ENCODE measurements around the gene SLC25A6.
"Not testable (repeated sequence)": the region's sequence is repeated elsewhere in the genome, so short reads cannot be mapped to it uniquely, and the experiment has no call there.

SLC25A6 gene

DNA sequence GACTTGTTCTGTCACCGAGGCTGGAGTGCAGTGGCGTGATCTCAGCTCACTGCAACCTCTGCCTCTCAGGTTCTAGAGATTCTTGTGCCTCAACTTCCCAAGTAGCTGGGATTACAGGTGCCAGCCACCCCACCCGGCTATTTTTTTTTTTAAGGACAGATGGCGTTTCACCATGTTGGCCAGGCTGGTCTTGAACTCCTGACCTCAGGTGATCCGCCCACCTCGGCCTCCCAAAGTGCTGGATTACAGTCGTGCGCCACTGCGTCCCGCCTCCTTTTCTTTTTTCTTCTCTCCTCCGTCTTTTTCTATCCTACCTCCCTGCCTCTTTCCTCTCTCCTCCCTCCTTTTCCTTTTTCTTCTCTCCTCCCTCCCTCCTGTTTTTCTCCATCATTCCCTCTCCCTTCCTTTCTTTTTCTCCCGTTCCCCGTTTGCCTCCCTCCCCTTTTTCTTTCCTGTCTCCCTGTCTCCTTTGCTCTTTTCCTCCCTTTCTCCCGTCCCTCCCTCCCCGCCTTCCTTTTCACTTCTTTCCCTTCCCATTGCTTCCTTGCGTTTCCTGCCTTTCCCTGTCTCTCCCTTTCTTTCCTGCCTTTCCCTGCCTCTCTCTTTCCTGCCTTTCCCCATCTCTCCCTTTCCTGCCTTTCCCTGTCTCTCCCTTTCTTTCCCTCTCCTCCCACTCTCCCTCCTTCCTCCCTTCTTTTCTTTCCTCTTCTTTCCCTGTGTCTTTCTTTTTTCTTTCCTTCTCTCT, 2.1 kb upstream of the SLC25A6 start:
- DNase-seq = peak in 5 of 10 donors; percentile 1 to 46 (median 14)
- intact Hi-C loops (cut with DNase I) = loop anchor here (5.0 kb wide), 1 partner anchor 198 kb away; the partner anchor contains the start of gene AKAP17A

DNA sequence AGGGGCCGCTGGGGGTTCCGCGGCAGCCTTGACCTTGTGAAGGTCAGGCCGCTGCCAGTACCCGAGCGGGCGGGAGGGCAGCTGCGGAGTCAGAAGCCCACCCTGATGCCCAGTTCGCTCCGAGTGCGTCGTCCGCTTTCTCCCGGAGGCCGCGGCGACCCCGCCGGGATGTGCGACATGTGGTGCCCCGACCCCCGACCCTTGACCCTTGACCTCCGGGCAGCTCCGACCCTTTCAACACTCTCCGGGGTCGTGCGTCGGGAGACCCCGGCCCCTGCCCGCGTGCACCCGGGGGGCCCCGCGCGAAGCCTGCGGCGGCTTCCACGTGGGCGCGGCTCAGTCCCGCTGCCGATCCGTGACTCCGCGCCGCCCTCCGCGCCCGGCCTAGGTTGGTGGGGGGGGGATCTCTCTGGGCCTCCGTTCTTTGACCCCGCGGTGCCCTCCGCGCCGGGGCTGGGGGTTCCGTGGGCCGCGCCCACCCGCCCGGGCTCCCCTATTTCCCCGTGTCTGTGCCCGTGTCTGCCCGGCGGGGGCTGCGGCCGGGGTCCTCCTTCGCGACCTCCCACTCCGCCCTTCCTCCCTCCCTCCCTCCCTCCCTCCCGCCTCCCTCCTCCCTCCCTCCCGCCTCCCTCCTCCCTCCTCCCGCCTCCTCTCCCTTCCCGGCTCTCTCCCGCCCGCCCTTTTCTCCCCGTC, 609 bp upstream of the SLC25A6 start:
- intact Hi-C loops (cut with DNase I) = loop anchor here (1.0 to 5.0 kb wide), 2 partner anchors 61 to 200 kb away; partner anchors contain the start of gene AKAP17A
- DNase-seq = peak in 7 of 10 donors; percentile 50 to 73 (median 59)

- peak in 3 of 10 donors; percentile 5 to 96 (median 82) for DNase-seq
- intact Hi-C loops (cut with DNase I) = loop anchor here (5.0 kb wide), 1 partner anchor 201 kb away; the partner anchor contains the start of gene AKAP17A
These were observed 575 bp downstream of the SLC25A6 start for GRCh38 chrX:1391370-1391706.

DNA sequence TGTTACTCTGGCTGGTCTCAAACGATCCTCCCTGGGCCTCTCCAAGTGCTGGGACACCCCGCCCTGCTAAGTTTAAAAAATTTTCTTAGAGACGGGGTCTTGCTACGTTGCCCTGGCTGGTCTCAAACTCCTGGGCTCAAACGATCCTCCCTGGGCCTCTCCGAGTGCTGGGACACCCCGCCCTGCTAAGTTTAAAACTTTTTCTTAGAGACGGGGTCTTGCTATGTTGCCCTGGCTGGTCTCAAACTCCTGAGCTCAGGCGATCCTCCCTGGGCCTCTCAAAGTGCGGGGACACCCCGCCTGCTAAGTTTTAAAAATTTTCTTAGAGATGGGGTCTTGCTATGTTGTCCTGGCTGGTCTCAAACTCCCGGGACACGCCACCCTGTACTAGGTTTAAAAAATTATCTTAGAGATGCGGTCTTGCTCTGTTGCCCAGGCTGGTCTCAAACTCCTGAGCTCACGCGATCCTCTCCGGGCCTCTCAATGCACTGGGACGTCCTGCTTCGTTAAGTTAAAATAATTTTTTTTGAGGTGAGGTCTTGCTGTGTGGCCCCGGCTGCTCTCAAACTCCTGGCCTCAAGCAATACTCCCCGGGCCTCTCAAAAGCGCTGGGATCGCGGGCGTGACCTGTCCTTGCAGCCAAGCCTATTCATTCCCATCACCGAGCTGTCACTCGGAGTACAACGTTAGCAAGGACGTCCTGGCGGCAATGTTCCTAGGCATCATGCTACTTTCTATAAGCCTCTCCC, 1.1 kb downstream of the SLC25A6 start:
- intact Hi-C loops (cut with DNase I) = loop anchor here (5.0 kb wide), 1 partner anchor 202 kb away; the partner anchor contains the start of gene AKAP17A
- DNase-seq = peak in 5 of 10 donors; percentile 14 to 77 (median 63)

GRCh38 chrX:1389993-1390285, 2.0 kb downstream of the SLC25A6 start:
- intact Hi-C loops (cut with DNase I) = loop anchor here (5.0 kb wide), 1 partner anchor 202 kb away; the partner anchor contains the start of gene AKAP17A
- peak in 2 of 10 donors; percentile 3 for DNase-seq

GRCh38 chrX:1389181-1389992, 2.5 kb downstream of the SLC25A6 start:
- intact Hi-C loops (cut with DNase I) = no loop called here
- DNase-seq = peak in 6 of 10 donors; percentile 3 to 77 (median 45)

DNA sequence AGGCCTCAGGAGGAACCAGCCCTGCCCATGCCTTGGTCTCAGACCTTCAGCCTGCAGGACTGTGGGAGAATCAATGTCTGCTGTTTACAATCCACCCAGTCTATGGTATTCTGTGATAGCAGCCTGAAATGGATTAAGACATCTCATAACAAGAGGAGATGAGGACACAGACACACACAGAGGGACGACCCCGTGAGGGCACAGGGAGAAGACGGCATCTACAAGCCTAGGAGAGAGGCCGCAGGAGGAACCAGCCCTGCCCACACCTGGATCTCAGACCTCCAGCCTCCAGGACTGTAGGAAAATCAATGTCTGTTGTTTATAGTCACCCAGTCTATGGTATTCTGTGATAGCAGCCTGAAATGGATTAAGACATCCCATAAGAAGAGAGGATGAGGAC, 3.3 kb downstream of the SLC25A6 start:
- peak in 1 of 10 donors; percentile 5 for DNase-seq
- intact Hi-C loops (cut with DNase I) = no loop called here

DNA sequence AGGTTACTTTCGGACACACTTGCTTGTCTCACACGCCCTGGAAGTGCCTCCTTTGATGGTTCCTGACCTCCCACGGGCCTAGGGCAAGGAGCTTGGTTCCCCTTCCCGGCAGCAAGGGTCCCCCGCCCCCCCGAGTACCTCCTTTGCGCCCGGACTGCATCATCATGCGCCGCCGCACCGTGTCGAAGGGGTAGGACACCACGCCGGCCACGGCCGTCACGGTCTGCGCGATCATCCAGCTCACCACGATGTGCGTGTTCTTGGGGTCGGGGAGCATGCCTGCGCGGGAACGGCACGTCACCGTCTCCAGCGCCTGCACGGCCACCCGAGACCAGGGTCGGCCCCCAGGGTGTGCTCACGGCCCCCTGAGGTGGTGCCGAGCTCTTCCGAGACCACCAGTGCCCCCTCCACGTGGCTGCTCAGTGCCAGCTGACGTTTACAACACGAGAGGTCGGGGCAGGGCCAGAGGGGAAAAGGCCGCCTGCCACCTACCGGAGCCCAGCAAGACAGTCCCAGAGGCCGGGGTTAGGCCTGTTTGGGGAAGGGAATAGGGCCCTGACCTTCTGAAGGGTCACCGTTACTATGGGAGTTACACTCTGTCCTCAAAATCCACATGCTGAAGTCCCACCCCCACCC, 4.7 kb downstream of the SLC25A6 start:
- peak in 5 of 10 donors; percentile 11 to 85 (median 59) for DNase-seq
- intact Hi-C loops (cut with DNase I) = no loop called here

DNA sequence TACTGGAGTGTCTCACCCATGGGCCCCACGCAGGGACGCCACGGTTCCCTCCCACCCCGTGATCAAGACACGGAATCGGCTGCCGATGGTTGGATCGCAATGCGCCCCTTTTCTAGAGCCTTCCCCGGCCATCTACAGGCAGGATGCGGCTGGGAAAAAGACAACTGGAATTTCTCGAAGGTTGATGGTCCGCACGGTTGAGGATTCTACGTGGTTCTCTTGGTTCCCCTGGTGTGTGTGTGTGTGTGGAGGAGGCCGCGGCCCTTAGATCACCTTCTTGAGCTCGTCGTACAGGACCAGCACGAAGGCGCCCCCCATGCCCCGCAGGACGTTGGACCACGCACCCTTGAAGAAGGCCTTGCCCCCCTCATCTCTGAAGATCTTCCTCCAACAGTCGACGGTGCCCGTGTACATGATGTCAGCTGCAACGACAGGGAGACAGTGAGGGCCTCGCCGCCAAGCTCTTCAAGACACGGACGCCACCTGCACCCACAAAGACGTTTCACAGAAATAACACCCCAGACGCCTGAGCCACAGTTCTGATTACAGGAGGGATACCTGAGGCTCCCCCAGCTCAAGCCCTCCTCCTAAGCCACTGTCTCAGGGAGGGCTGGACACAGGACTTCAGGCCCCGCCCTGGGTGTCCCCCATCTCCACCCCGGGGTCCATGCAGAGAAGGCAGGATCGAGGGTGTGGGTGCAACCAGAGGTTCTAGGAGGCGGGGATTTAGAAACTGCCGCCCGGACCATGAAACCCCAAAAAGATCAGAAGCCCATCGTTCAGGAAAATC, 5.4 kb downstream of the SLC25A6 start:
- intact Hi-C loops (cut with DNase I) = no loop called here
- peak in 5 of 10 donors; percentile 10 to 80 (median 45) for DNase-seq

DNA sequence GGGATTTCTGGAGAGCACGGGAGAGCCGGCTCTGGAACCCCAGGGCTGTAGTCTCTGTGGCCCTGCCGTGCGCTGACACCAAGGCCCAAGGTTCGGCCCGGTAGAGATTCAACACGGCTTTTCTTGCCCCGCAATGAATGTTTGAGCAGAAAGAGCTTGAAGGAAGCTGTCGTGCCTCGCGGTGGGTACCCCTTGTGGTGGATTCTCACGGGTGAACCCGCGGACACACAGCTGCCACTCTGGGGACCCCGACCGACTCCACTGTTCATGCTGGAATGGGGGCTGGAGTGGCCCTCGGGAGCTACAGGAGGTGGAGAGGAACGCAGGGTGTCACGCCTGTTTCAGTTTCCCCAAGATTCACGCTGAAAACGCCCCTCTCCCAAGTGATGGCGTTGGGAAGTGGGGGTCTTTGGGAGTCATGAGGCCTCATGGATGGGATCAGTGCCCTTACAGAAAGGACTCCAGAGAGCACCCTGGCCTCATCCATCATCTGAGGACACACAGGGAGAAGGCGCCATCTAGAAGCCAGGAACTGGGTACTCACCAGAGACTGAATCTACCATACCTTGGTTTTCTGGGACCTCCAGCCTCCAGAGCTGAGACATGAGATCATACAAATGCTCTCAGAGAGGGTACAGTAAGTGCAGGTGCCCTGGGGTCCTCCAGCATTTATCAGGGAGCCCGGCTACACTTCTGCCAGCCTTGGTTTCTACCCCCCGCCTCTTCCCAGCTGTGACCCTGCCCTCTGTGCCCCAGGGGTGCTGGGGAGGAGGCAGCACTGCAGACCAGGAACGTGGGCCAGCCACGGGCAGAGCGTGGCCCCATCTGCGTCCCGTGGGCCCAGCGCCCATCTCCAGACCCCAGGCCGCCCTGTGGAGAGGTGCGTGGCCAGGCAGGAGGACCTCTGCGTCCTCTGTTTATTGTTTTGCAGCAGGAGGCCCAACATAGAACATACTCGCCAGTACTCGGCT, 6.4 kb downstream of the SLC25A6 start:
- intact Hi-C loops (cut with DNase I) = no loop called here
- DNase-seq = peak in 5 of 10 donors; percentile 13 to 84 (median 59)

- DNase-seq = peak in 5 of 10 donors; percentile 14 to 85 (median 56)
- intact Hi-C loops (cut with DNase I) = no loop called here
These were observed 7.2 kb downstream of the SLC25A6 start for GRCh38 chrX:1384658-1385252.

DNA sequence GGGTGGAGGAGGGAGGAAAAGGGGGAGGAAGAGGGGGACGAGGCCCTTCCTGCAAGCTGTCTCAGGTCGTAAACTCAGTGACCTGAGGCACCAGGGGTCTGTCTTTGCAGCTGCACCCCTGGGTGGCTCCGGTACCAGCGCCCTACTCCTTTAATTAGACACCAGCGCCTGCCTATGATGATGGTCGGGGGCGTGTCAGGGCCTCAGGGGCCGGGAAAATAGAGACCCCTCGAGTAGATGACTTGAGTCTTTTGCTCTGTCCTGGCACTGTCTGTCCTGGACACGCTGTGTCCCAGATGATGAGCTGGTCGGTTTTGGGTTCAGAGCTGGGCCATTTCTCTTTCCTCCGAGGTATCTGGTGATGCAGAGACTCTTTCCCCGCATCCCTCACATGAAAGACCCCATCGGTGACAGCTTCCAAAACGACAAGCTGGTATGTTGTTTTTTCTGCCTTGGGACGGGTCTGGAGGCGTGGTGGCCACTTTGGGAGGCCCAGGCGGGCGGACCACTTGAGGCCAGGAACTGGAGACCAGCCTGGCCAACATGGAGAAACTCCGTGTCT, 11.2 kb downstream of the SLC25A6 start:
- intact Hi-C loops (cut with DNase I) = no loop called here
- peak in 5 of 10 donors; percentile 7 to 78 (median 68) for DNase-seq

- peak in 5 of 10 donors; percentile 2 to 72 (median 48) for DNase-seq
- intact Hi-C loops (cut with DNase I) = no loop called here
These were observed 13.6 kb downstream of the SLC25A6 start for GRCh38 chrX:1378306-1378759.

DNA sequence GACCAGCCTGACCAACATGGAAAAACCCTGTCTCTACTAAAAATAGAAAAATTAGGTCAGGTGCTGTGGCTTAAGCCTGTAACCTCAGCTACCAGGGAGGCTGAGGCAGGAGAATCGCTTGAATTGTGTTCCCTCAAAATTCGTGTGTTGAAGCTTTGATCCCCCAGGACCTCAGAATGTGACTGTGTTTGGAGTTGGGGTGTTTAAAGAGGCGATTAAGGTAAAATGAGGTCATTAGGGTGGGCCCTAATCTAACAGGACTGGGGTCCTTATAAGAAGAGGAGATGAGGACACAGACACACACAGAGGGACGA, 23.6 kb downstream of the SLC25A6 start:
- intact Hi-C loops (cut with DNase I) = no loop called here
- DNase-seq = peak in 2 of 10 donors; percentile 8 to 43

- intact Hi-C loops (cut with DNase I) = not testable (repeated sequence)
These were observed 25.6 kb downstream of the SLC25A6 start for GRCh38 chrX:1366363-1366762.

GRCh38 chrX:1361910-1362309, 30.0 kb downstream of the SLC25A6 start:
- intact Hi-C loops (cut with DNase I) = no loop called here

More at GRCh38 chrX:1366363-1366762, 25.6 kb downstream of the SLC25A6 start:
- peak in 2 of 10 donors; percentile 29 to 57 for DNase-seq

GRCh38 chrX:1361275-1361674, 30.6 kb downstream of the SLC25A6 start:
- peak in 4 of 10 donors; percentile 13 to 49 (median 30) for DNase-seq
- intact Hi-C loops (cut with DNase I) = no loop called here

More at GRCh38 chrX:1361910-1362309, 30.0 kb downstream of the SLC25A6 start:
- no peak for DNase-seq

Measured in posterior cingulate gyrus (tissue), 11 donors.